ENCODE results near the gene HIGD1B. TPM values are rescaled to one million over a fixed set of nuclear protein-coding genes. Genes with fewer than 3 reads are reported as not detected.
A peak's percentile ranks its signal among the peaks of the same experiment; 100 is the strongest.

The HIGD1B gene
- total RNA-seq, 4 donors from 2014 or later = 2.7 to 8.8 TPM; not detected in 2

GRCh38 chr17:44862278-44862914 is 14.7 kb downstream of the HIGD1B start:
- intact Hi-C loops (cut with DNase I; ENCODE audit: low total_unique reads) = no loop called here
- no peaks in the 10 kb centered on the region for H3K36me3 ChIP-seq
- DNase-seq = no peak

GRCh38 chr17:44863061-44863918 is 15.6 kb downstream of the HIGD1B start:
- Histone ChIP-seq H3K36me3 (no peaks in the 10 kb centered on the region), H3K27me3 (no peaks in the 10 kb centered on the region), H3K9me3 (no peaks in the 10 kb centered on the region), H3K4me1 (no peaks in the 10 kb centered on the region), H3K4me3 (no peak overlapping the region), H3K27ac (peak overlapping the region in 1 of 2 donors; percentile 85)
- TF ChIP-seq CTCF (IDR thresholded peaks at IDR 0.05) (no peak), POLR2A (IDR thresholded peaks at IDR 0.05) (no peak)
- DNase-seq = no peak
- intact Hi-C loops (cut with DNase I; ENCODE audit: low total_unique reads) = no loop called here

More at GRCh38 chr17:44862278-44862914, 14.7 kb downstream of the HIGD1B start:
- H3K4me1 ChIP-seq = no peaks in the 10 kb centered on the region
- no peaks in the 10 kb centered on the region for H3K9me3 ChIP-seq
- no peak overlapping the region for H3K4me3 ChIP-seq
- peak overlapping the region in 1 of 2 donors; percentile 85 for H3K27ac ChIP-seq
- TF ChIP-seq POLR2A (IDR thresholded peaks at IDR 0.05) (no peak), CTCF (IDR thresholded peaks at IDR 0.05) (no peak)
- no peaks in the 10 kb centered on the region for H3K27me3 ChIP-seq

GRCh38 chr17:44864831-44865230 is 17.1 kb downstream of the HIGD1B start:
- Histone ChIP-seq H3K9me3 (no peaks in the 10 kb centered on the region), H3K27ac (peak overlapping the region; percentile 60 to 85), H3K36me3 (no peaks in the 10 kb centered on the region), H3K4me3 (no peak overlapping the region), H3K4me1 (no peaks in the 10 kb centered on the region), H3K27me3 (no peaks in the 10 kb centered on the region)
- intact Hi-C loops (cut with DNase I; ENCODE audit: low total_unique reads) = loop anchor here (5.0 kb wide), 1 partner anchor 88 kb away; no protein-coding TSS in a partner anchor
- DNase-seq = no peak
- TF ChIP-seq CTCF (IDR thresholded peaks at IDR 0.05) = no peak
- no peak for TF ChIP-seq POLR2A (IDR thresholded peaks at IDR 0.05)

- no peak overlapping the region for H3K4me3 ChIP-seq
- H3K36me3 ChIP-seq = no peaks in the 10 kb centered on the region
- no peaks in the 10 kb centered on the region for H3K27me3 ChIP-seq
- peak; percentile 57 to 83 for DNase-seq
- no peaks in the 10 kb centered on the region for H3K9me3 ChIP-seq
- no peak for TF ChIP-seq POLR2A (IDR thresholded peaks at IDR 0.05)
- TF ChIP-seq CTCF (IDR thresholded peaks at IDR 0.05) = peak; percentile 83 to 92 (median 85)
- H3K4me1 ChIP-seq = no peaks in the 10 kb centered on the region
- intact Hi-C loops (cut with DNase I; ENCODE audit: low total_unique reads) = loop anchor here (5.0 kb wide), 1 partner anchor 88 kb away; no protein-coding TSS in a partner anchor
- H3K27ac ChIP-seq = peak overlapping the region; percentile 60 to 85
These were observed 17.6 kb downstream of the HIGD1B start for GRCh38 chr17:44865231-44865660.

GRCh38 chr17:44865931-44866330 is 18.2 kb downstream of the HIGD1B start:
- intact Hi-C loops (cut with DNase I; ENCODE audit: low total_unique reads) = loop anchor here (5.0 kb wide), 1 partner anchor 89 kb away; no protein-coding TSS in a partner anchor

More at GRCh38 chr17:44865931-44866330, 18.2 kb downstream of the HIGD1B start:
- Histone ChIP-seq H3K4me1 (no peaks in the 10 kb centered on the region), H3K36me3 (no peaks in the 10 kb centered on the region), H3K4me3 (no peak overlapping the region), H3K27me3 (no peaks in the 10 kb centered on the region), H3K9me3 (no peaks in the 10 kb centered on the region), H3K27ac (peak overlapping the region; percentile 60 to 85)
- no peak for TF ChIP-seq CTCF (IDR thresholded peaks at IDR 0.05)
- no peak for TF ChIP-seq POLR2A (IDR thresholded peaks at IDR 0.05)
- no peak for DNase-seq
